ENCODE results near the gene FGF16. TPM values are rescaled to one million over a fixed set of nuclear protein-coding genes. Genes with fewer than 3 reads are reported as not detected.
"Not testable (repeated sequence)": the region's sequence is repeated elsewhere in the genome, so short reads cannot be mapped to it uniquely, and the experiment has no call there.

Gene FGF16
- total RNA-seq, 2 donors from 2014 or later: 0.62 TPM; not detected in 1

DNA sequence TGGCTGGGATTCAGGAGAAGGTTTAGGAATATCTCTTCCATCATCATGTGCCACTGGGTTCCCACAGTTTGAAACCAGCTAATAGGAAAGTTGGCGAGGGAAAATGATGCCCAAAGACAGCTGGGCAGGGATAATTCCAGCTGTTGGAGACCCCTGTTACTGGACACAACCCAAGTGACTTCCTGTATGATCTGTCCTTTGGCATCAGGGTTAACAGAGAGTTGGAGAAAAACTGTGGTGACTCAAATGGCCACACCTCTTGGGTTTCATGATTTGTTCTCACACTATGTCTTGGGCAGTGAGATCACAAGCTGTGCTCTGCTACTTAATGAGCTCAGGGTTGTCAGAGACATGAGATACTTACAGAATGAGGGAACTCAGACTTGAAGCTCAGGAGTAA is 3.8 kb downstream of the FGF16 start:
- WGBS: 86% methylated on average over 1 of the region's 1 CpG
- H3K9me3 ChIP-seq: no peaks in the 10 kb centered on the region
- DNase-seq (ENCODE audit: low spot score): no peak
- intact Hi-C loops (cut with DNase I): loop anchor here (5.0 kb wide), 1 partner anchor 136 kb away; no protein-coding TSS in a partner anchor
- TF ChIP-seq POLR2AphosphoS5 (IDR thresholded peaks at IDR 0.05): no peak
- no peak for TF ChIP-seq POLR2A (IDR thresholded peaks at IDR 0.05)
- TF ChIP-seq, protein P1, sequence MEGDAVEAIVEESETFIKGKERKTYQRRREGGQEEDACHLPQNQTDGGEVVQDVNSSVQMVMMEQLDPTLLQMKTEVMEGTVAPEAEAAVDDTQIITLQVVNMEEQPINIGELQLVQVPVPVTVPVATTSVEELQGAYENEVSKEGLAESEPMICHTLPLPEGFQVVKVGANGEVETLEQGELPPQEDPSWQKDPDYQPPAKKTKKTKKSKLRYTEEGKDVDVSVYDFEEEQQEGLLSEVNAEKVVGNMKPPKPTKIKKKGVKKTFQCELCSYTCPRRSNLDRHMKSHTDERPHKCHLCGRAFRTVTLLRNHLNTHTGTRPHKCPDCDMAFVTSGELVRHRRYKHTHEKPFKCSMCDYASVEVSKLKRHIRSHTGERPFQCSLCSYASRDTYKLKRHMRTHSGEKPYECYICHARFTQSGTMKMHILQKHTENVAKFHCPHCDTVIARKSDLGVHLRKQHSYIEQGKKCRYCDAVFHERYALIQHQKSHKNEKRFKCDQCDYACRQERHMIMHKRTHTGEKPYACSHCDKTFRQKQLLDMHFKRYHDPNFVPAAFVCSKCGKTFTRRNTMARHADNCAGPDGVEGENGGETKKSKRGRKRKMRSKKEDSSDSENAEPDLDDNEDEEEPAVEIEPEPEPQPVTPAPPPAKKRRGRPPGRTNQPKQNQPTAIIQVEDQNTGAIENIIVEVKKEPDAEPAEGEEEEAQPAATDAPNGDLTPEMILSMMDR (IDR thresholded peaks at IDR 0.05): no peak
- no peaks in the 10 kb centered on the region for H3K4me1 ChIP-seq (replicated peaks)
- H3K27me3 ChIP-seq (replicated peaks; ENCODE audit: insufficient read depth): no peaks in the 10 kb centered on the region
- no peaks in the 10 kb centered on the region for H3K36me3 ChIP-seq
- no peak overlapping the region for H3K27ac ChIP-seq
- H3K4me3 ChIP-seq: no peak overlapping the region

DNA sequence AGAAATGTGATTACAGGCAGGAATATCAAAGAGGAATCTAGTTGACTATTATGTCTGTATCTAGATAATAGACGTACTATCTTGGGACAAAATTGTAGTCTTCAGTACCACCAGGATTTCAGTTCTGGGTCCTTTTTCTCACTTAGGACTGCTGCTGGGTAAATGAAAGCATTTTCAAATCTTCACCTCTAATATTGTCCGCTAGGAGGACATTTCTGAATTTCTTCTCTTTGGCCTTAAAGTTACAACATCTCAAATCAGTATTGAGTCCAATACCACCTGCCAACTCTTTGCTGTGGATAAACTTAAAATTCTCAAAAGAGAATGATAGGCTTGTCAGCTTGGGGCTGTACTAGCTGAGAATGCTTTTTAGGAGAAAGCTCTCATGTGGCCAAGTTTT is 6.0 kb downstream of the FGF16 start:
- Histone ChIP-seq H3K27ac (no peak overlapping the region), H3K4me3 (no peak overlapping the region), H3K9me3 (no peaks in the 10 kb centered on the region), H3K27me3 (replicated peaks; ENCODE audit: insufficient read depth) (no peaks in the 10 kb centered on the region), H3K36me3 (no peaks in the 10 kb centered on the region), H3K4me1 (replicated peaks) (no peaks in the 10 kb centered on the region)
- DNase-seq (ENCODE audit: low spot score): no peak
- intact Hi-C loops (cut with DNase I): loop anchor here (5.0 kb wide), 1 partner anchor 134 kb away; no protein-coding TSS in a partner anchor
- WGBS: 88% methylated on average over 2 of the region's 2 CpGs
- TF ChIP-seq, protein P1 (IDR thresholded peaks at IDR 0.05): no peak
- no peak for TF ChIP-seq POLR2AphosphoS5 (IDR thresholded peaks at IDR 0.05)
- no peak for TF ChIP-seq POLR2A (IDR thresholded peaks at IDR 0.05)

GRCh38 chrX:77455437-77455836 is 8.2 kb downstream of the FGF16 start:
- no peaks in the 10 kb centered on the region for H3K27me3 ChIP-seq (replicated peaks; ENCODE audit: insufficient read depth)
- H3K4me1 ChIP-seq (replicated peaks): no peaks in the 10 kb centered on the region
- no peaks in the 10 kb centered on the region for H3K9me3 ChIP-seq
- no peak for DNase-seq (ENCODE audit: low spot score)
- H3K36me3 ChIP-seq: no peaks in the 10 kb centered on the region
- no peak overlapping the region for H3K4me3 ChIP-seq
- 83% methylated on average over 2 of the region's 2 CpGs for WGBS
- no peak for TF ChIP-seq POLR2A (IDR thresholded peaks at IDR 0.05)
- TF ChIP-seq, protein P1 (IDR thresholded peaks at IDR 0.05): no peak
- no peak for TF ChIP-seq POLR2AphosphoS5 (IDR thresholded peaks at IDR 0.05)
- intact Hi-C loops (cut with DNase I): no loop called here
- H3K27ac ChIP-seq: no peak overlapping the region

DNA sequence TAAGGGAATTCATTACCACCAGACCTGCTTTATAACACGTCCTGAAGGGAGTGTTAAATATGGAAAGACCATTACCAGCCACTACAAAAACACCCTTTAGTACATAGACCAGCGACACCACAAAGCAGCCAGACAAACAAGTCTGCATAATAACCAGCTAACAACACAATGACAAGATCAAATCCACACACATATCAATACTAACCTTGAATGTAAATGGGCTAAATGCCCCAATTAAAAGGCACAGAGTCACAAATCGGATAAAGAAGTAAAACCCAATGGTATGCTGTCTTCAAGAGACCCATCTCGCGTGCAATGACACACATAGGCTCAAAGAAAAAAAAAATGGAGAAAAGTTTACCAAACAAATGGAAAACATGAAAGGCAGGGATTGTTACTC is 36.9 kb downstream of the FGF16 start:
- intact Hi-C loops (cut with DNase I): no loop called here
- no peak for TF ChIP-seq POLR2AphosphoS5 (IDR thresholded peaks at IDR 0.05)
- TF ChIP-seq POLR2A (IDR thresholded peaks at IDR 0.05): no peak
- TF ChIP-seq, protein P1 (IDR thresholded peaks at IDR 0.05): no peak
- no peaks in the 10 kb centered on the region for H3K27me3 ChIP-seq (replicated peaks; ENCODE audit: insufficient read depth)
- no peak for DNase-seq (ENCODE audit: low spot score)
- WGBS: 74% methylated on average over 5 of the region's 5 CpGs
- H3K27ac ChIP-seq: no peak overlapping the region
- no peaks in the 10 kb centered on the region for H3K4me1 ChIP-seq (replicated peaks)
- H3K36me3 ChIP-seq: no peaks in the 10 kb centered on the region
- no peak overlapping the region for H3K4me3 ChIP-seq
- H3K9me3 ChIP-seq: no peaks in the 10 kb centered on the region

DNA sequence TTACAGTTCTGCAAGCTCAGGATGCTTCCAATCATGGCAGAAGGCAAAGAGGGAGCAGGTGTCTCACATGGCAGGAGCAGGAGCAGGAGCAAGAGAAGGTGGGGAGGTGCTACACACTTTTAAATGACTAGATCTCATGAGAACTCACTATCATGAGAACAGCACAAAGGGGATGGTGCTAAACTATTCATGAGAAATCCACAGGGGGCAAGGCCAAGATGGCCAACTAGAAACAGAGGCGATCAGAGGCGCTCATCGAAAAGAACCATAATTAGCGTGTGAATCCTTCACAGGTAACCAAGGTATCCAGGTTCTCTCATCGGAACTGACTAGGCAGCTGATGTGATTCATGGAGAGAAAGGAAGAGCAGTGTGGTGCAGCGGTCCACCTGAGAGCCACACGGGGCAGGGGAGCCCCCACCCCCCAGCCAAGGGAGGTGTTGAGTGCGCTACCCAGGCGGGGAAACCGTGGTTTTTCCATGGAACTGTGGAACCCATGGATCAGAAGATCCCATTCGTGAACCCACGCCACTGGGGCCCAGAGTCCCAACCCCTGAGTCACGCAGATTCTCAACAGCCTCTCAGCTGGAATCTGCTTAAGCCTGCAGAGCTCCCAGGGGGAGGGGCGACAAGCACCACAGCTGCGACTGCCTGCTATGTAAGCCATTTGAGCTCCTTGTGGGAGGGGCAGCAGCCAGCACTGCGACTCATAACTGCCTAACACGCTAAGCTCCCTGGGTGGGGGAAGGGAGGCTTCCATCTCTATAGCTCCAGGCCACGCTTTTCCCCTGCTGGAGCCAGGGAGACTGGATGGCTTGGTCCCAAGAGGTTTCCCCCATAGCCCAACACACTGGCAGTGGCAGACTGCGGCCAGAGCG is 46.7 kb downstream of the FGF16 start:
- H3K4me3 ChIP-seq: no peak overlapping the region

DNA sequence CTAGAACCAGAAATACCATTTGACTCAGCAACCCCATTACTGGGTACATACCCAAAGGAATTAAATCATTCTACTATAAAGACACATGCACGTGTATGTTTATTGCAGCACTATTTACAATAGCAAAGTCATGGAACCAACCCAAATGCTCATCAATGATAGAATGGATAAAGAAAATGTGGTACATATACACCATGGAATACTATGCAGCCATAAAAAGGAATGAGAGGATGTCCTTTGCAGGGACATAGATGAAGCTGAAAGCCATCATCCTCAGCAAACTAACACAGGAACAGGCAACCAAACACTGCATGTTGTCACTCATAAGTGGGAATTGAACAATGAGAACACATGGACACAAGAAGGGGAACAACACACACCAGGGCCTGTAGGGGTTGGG is 53.0 kb downstream of the FGF16 start:
- H3K36me3 ChIP-seq; H3K27ac ChIP-seq; H3K27me3 ChIP-seq (replicated peaks; ENCODE audit: insufficient read depth); H3K4me3 ChIP-seq; intact Hi-C loops (cut with DNase I); DNase-seq (ENCODE audit: low spot score); H3K4me1 ChIP-seq (replicated peaks); H3K9me3 ChIP-seq: not testable (repeated sequence)
- WGBS: 73% methylated on average over 1 of the region's 1 CpG

More for the DNA sequence above, 46.7 kb downstream of the FGF16 start:
- Histone ChIP-seq H3K36me3 (no peaks in the 10 kb centered on the region), H3K27ac (no peak overlapping the region), H3K4me1 (replicated peaks) (no peaks in the 10 kb centered on the region), H3K9me3 (no peaks in the 10 kb centered on the region), H3K27me3 (replicated peaks; ENCODE audit: insufficient read depth) (no peaks in the 10 kb centered on the region)
- WGBS: 89% methylated on average over 9 of the region's 20 CpGs
- no peak for DNase-seq (ENCODE audit: low spot score)
- no peak for TF ChIP-seq POLR2AphosphoS5 (IDR thresholded peaks at IDR 0.05)
- intact Hi-C loops (cut with DNase I): no loop called here

Data from prostate gland (tissue), 2 donors.